ENCODE data around the gene HAUS2.
A peak's percentile ranks its signal among the peaks of the same experiment; 100 is the strongest.
"Not testable (repeated sequence)": the region's sequence is repeated elsewhere in the genome, so short reads cannot be mapped to it uniquely, and the experiment has no call there.

Gene HAUS2

GRCh38 chr15:42576040-42576594, 27.5 kb downstream of the HAUS2 start:
- DNase-seq (ENCODE audit: low read depth): no peak

- DNase-seq (ENCODE audit: low read depth): no peak
Measured at GRCh38 chr15:42576776-42577175, 28.1 kb downstream of the HAUS2 start.

GRCh38 chr15:42577514-42578031, 28.9 kb downstream of the HAUS2 start:
- no peak for DNase-seq (ENCODE audit: low read depth)

- no peak for DNase-seq (ENCODE audit: low read depth)
Measured at GRCh38 chr15:42578984-42579537, 30.4 kb downstream of the HAUS2 start.

GRCh38 chr15:42581272-42581730, 32.7 kb downstream of the HAUS2 start:
- DNase-seq (ENCODE audit: low read depth): peak; percentile 72

- DNase-seq (ENCODE audit: low read depth): no peak
Measured at GRCh38 chr15:42582569-42583375, 34.1 kb downstream of the HAUS2 start.

- DNase-seq (ENCODE audit: low read depth): no peak
Measured at GRCh38 chr15:42584031-42584765, 35.6 kb downstream of the HAUS2 start.

GRCh38 chr15:42590619-42591237, 42.1 kb downstream of the HAUS2 start:
- no peak for DNase-seq (ENCODE audit: low read depth)

GRCh38 chr15:42591238-42591934, 42.7 kb downstream of the HAUS2 start:
- no peak for DNase-seq (ENCODE audit: low read depth)

- DNase-seq (ENCODE audit: low read depth): no peak
Measured at GRCh38 chr15:42592716-42593115, 44.1 kb downstream of the HAUS2 start.

GRCh38 chr15:42593143-42593542, 44.5 kb downstream of the HAUS2 start:
- no peak for DNase-seq (ENCODE audit: low read depth)

GRCh38 chr15:42594095-42594494, 45.5 kb downstream of the HAUS2 start:
- no peak for DNase-seq (ENCODE audit: low read depth)

GRCh38 chr15:42595626-42596240, 47.1 kb downstream of the HAUS2 start:
- no peak for DNase-seq (ENCODE audit: low read depth)

GRCh38 chr15:42601316-42601715, 52.7 kb downstream of the HAUS2 start:
- DNase-seq (ENCODE audit: low read depth): not testable (repeated sequence)

GRCh38 chr15:42602501-42602900, 53.9 kb downstream of the HAUS2 start:
- no peak for DNase-seq (ENCODE audit: low read depth)

- no peak for DNase-seq (ENCODE audit: low read depth)
Measured at GRCh38 chr15:42603978-42604377, 55.3 kb downstream of the HAUS2 start.

GRCh38 chr15:42604894-42605744, 56.5 kb downstream of the HAUS2 start:
- no peak for DNase-seq (ENCODE audit: low read depth)

- DNase-seq (ENCODE audit: low read depth): no peak
Measured at GRCh38 chr15:42605796-42606195, 57.2 kb downstream of the HAUS2 start.

- peak; percentile 21 for DNase-seq (ENCODE audit: low read depth)
Measured at GRCh38 chr15:42608110-42608531, 59.5 kb downstream of the HAUS2 start.

Data from stimulated activated CD8-positive, alpha-beta memory T cell treated with anti-CD3 and anti-CD28 coated beads, Interleukin-4, amount 100 ng/mL, for 24 hours (primary cell).